Testis (tissue), 2 donors: ENCODE measurements around the gene ZMIZ1.

ENCODE experiments used
- POLR2A ChIP-seq: fragments of 450-650 bp; IDR thresholded peaks from one replicate; pipeline ENCODE4 v1.6.1; 2017; ENCODE audit warnings: antibody characterized with exemption, mild to moderate bottlenecking, moderate library complexity
- TF ChIP-seq, protein P1 (sequence below), 3 experiments: fragments of 450-650 bp in 2 of 3; fragments of 200-600 bp in 1 of 3; sonication (generic) in 1 of 3; IDR thresholded peaks; one replicate each; pipeline ENCODE4 v1.5.1; 2016 to 2019; ENCODE audit warnings: antibody characterized with exemption in 3 of 3, mild to moderate bottlenecking in 2 of 3, moderate library complexity in 1 of 3

GRCh38 chr10:79063661-79064492 is 4.9 kb upstream of the ZMIZ1 start:
- TF ChIP-seq, protein P1, sequence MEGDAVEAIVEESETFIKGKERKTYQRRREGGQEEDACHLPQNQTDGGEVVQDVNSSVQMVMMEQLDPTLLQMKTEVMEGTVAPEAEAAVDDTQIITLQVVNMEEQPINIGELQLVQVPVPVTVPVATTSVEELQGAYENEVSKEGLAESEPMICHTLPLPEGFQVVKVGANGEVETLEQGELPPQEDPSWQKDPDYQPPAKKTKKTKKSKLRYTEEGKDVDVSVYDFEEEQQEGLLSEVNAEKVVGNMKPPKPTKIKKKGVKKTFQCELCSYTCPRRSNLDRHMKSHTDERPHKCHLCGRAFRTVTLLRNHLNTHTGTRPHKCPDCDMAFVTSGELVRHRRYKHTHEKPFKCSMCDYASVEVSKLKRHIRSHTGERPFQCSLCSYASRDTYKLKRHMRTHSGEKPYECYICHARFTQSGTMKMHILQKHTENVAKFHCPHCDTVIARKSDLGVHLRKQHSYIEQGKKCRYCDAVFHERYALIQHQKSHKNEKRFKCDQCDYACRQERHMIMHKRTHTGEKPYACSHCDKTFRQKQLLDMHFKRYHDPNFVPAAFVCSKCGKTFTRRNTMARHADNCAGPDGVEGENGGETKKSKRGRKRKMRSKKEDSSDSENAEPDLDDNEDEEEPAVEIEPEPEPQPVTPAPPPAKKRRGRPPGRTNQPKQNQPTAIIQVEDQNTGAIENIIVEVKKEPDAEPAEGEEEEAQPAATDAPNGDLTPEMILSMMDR (IDR thresholded peaks at IDR 0.05): no peak
- no peak for TF ChIP-seq POLR2A
